Right atrium auricular region (tissue), 2 donors: Measurements from ENCODE around the gene TMEM258. TPM values are rescaled to one million over a fixed set of nuclear protein-coding genes. Genes with fewer than 3 reads are reported as not detected.

Experiments
- DNase-seq: peaks from one replicate; pipeline ENCODE4 v3.0.0-alpha.2; 2019; ENCODE audit warnings: low spot score
- H3K27ac ChIP-seq, 2 donors: fragments of 200-600 bp; sonication (generic); 1 replicate in 1 of 2; 2 replicates in 1 of 2; pipeline ENCODE4 v1.5.1; 2016 to 2019
- H3K27me3 ChIP-seq, 2 donors: fragments of 200-600 bp; sonication (generic); one replicate each; pipeline versions ENCODE4 v1.5.1 to v1.6.0; 2017 to 2019
- H3K36me3 ChIP-seq: fragments of 200-600 bp; sonication (generic); one replicate; pipeline ENCODE4 v1.5.1; 2016
- H3K4me1 ChIP-seq, 2 donors: fragments of 200-600 bp; sonication (generic); one replicate each; pipeline versions ENCODE4 v1.5.1 to v1.6.0; 2017 to 2019
- H3K4me3 ChIP-seq, 2 donors: fragments of 200-600 bp; sonication (generic); 1 replicate in 1 of 2; 2 replicates in 1 of 2; pipeline ENCODE4 v1.5.1; 2017 to 2019; ENCODE audit warnings: mild to moderate bottlenecking in 1 of 2, moderate library complexity in 1 of 2
- H3K9me3 ChIP-seq, 2 donors: fragments of 200-600 bp; sonication (generic); one replicate each; pipeline ENCODE4 v1.5.1; 2019
- total RNA-seq, 2 donors: library from RNA; depleted of rRNA; stranded (reverse); fragments of >200 nt; gene quantifications; one replicate each; pipeline ENCODE4 v1.1.0, GENCODE V29; 2016
- TF ChIP-seq, protein P1 (sequence below), 2 donors: fragments of 200-600 bp; sonication (generic); IDR thresholded peaks; one replicate each; pipeline ENCODE4 v1.5.1; 2019; ENCODE audit warnings: antibody characterized with exemption in 2 of 2

TMEM258 gene
- total RNA-seq, 2 donors from 2014 or later, result 43.4 to 54.7 TPM

DNA sequence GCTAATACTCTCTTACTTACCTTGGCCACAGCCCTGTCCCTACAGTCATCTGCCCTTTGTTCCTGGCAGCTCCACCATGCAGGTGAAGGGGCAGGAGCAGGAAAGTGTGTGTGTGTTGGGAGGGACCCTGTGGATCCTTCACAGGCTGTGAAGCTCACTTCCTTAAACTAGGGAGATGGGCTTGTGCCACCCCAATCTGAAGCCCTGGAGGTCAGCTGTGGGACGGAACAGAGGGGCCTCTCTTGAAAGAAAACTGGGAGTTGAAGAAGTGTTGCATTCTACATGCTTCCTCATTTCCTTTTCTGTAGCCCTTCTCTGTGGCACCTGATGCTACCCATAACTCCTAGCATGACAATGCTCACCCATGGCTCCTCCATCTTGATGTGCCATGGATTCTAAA, 12.7 kb upstream of the TMEM258 start:
- H3K36me3 ChIP-seq, result peaks cover 16% of the 10 kb centered on the region
- H3K27me3 ChIP-seq, result no peaks in the 10 kb centered on the region
- no peaks in the 10 kb centered on the region for H3K4me1 ChIP-seq
- H3K4me3 ChIP-seq, result no peak overlapping the region
- no peak overlapping the region for H3K27ac ChIP-seq
- H3K9me3 ChIP-seq, result no peaks in the 10 kb centered on the region
- TF ChIP-seq, protein P1, sequence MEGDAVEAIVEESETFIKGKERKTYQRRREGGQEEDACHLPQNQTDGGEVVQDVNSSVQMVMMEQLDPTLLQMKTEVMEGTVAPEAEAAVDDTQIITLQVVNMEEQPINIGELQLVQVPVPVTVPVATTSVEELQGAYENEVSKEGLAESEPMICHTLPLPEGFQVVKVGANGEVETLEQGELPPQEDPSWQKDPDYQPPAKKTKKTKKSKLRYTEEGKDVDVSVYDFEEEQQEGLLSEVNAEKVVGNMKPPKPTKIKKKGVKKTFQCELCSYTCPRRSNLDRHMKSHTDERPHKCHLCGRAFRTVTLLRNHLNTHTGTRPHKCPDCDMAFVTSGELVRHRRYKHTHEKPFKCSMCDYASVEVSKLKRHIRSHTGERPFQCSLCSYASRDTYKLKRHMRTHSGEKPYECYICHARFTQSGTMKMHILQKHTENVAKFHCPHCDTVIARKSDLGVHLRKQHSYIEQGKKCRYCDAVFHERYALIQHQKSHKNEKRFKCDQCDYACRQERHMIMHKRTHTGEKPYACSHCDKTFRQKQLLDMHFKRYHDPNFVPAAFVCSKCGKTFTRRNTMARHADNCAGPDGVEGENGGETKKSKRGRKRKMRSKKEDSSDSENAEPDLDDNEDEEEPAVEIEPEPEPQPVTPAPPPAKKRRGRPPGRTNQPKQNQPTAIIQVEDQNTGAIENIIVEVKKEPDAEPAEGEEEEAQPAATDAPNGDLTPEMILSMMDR (IDR thresholded peaks at IDR 0.05), result no peak
- DNase-seq, result no peak

DNA sequence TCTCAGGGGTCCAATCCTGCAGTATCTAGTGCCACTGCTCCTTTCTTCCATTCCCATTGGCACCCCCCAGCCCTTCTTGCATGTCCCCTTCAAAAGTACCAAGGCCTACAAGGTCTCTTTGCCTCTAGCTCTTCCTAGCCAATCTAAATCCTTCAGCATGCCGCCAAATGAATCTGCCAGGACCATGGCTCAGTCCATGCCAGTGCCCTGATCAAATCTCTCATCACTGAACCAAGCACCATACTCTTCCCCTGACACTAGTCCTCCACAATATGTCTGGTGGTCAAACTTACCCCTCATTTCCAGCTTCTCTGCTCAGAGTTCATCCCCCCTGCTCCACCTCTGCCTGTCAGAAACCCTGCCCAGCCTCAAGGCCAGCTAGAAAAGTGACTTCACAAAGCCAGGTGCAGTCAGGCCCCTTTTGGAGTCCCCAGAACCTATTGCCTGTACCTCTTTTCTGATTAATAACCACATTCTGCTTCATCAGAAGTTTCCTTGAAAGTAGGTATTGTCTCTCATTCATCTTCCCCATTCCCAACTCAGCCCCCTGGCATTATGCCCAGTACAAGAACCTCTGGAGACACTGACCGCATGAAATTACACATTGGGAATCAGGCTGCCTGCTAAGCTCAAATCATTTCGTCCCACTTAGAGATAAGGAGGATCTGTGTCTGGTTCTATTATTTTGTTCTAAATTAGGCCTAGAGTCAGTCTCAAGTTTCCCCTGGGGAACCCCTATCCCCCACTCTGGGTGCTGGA, 11.7 kb upstream of the TMEM258 start:
- Histone ChIP-seq H3K4me3 (no peak overlapping the region), H3K27me3 (no peaks in the 10 kb centered on the region), H3K4me1 (no peaks in the 10 kb centered on the region), H3K27ac (no peak overlapping the region), H3K9me3 (no peaks in the 10 kb centered on the region), H3K36me3 (peaks cover 8% of the 10 kb centered on the region)
- TF ChIP-seq, protein P1 (IDR thresholded peaks at IDR 0.05), result no peak
- no peak for DNase-seq

DNA sequence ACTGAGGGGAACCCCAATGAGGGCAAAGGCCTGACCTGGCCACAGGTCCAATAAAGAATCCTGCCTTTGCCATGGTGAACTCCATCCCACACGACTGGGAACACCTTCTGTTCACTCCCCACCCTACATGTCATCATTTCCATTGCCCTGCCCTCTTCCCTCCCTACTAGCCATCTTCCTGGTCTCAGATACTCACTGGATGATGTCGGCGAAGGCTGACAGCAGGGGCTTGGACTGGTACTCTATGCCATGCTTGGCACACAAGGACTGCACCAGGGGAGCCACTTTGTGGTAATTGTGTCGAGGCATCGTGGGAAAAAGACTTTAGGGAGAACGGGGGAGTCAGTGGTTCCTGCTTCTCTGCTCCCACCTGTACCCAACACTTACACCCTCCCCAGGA, 10.2 kb upstream of the TMEM258 start:
- peaks cover 0 to 3% of the 10 kb centered on the region in 2 donors for H3K4me1 ChIP-seq
- H3K27ac ChIP-seq, result no peak overlapping the region
- no peak overlapping the region for H3K4me3 ChIP-seq
- no peaks in the 10 kb centered on the region for H3K9me3 ChIP-seq
- H3K36me3 ChIP-seq, result peaks cover 8% of the 10 kb centered on the region
- no peak for DNase-seq
- TF ChIP-seq, protein P1 (IDR thresholded peaks at IDR 0.05), result no peak
- no peaks in the 10 kb centered on the region for H3K27me3 ChIP-seq

DNA sequence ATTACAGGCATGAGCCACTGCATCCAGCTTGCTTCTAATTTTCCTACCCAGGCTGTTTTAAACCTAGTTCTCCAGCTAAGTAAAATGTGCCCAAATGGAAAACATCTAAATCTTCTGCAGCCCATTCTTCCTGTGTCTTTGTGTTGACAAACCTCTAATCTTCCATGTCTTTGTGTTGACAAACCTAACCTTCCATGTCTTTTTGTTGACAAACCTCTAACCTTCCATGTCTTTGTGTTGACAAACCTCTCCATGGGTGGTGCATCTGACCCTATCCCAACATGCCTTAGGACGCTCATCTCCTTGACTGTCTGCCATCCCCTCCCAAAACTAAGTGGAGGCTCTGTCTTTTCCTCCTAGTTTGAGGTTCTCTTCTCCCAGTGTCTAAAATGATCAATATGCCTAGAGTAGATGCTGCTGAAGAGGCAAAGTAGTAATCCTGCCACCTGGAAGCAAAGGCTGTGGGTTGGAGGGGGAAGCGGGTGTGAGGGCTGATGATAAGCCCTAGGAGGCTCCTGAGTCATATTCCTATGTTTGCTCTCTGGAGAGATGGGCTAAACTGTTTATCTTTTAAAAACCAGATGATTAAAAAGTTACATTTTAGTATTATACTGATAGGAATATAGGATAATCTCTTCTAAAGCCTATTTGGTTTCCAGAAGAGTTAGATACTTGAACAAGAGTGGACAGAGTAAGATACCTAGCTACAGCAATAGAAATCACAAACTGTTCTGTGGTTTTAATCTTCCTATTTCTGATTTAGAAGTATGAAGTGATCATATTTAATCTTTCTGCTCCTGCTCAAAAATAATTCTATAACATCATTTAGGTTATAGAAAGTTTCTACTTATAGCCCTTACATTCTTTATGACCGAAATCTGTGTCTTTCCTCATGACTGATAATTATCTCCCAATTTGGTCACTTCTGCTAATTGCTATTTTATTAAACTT, 8.2 kb upstream of the TMEM258 start:
- Histone ChIP-seq H3K27ac (no peak overlapping the region), H3K4me1 (peaks cover 0 to 6% of the 10 kb centered on the region in 2 donors), H3K9me3 (no peaks in the 10 kb centered on the region), H3K4me3 (no peak overlapping the region), H3K36me3 (peaks cover 8% of the 10 kb centered on the region), H3K27me3 (no peaks in the 10 kb centered on the region)
- TF ChIP-seq, protein P1 (IDR thresholded peaks at IDR 0.05), result no peak
- DNase-seq, result no peak

DNA sequence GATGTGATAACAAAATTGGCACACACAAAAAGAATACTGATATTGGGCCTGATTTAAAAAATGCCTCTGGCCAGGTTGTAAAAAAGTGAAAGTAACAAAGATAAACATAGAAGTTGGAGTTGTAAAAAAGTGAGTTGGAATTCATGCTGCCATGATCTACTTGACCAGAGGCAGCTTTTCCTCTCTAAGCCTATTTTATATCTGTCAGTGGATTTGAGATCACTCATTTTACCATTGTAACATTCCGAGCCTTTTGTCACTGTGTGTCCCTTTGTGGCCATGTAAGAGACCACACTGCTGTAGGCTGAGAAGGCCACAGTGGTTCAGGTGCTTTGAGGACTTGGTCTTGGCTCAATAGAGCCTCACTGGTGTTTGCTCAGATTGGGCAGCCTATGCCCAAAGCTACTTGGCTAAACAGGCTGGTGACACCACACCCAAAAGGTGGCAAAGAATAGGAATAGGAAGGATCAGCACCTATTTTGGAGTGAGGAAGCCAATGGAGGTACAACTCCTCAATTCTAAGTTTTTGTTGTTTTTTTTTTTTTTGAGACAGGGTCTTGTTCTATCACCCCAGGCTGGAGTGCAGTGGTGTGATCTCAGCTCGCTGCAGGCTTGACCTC, 7.4 kb upstream of the TMEM258 start:
- no peak for DNase-seq
- no peaks in the 10 kb centered on the region for H3K36me3 ChIP-seq
- TF ChIP-seq, protein P1 (IDR thresholded peaks at IDR 0.05), result no peak
- no peak overlapping the region for H3K4me3 ChIP-seq
- no peak overlapping the region for H3K27ac ChIP-seq
- H3K4me1 ChIP-seq, result peaks cover 0 to 6% of the 10 kb centered on the region in 2 donors
- H3K27me3 ChIP-seq, result no peaks in the 10 kb centered on the region
- H3K9me3 ChIP-seq, result no peaks in the 10 kb centered on the region
